Hepatocyte (in vitro differentiated cells): Measurements from ENCODE around the gene COBL. TPM values are rescaled to one million over a fixed set of nuclear protein-coding genes. Genes with fewer than 3 reads are reported as not detected.

ENCODE experiments used
- DNase-seq: peaks from one replicate; pipeline ENCODE4 v3.0.0-alpha.2; 2016; ENCODE audit warnings: low spot score
- H2AFZ ChIP-seq: fragments of 200-600 bp; sonication (generic); 2 replicates; pipeline ENCODE4 v1.6.0; 2016; ENCODE audit warnings: antibody characterized with exemption, mild to moderate bottlenecking
- H3K27ac ChIP-seq: fragments of 200-600 bp; sonication (generic); 2 replicates; pipeline ENCODE4 v1.5.1; 2016; ENCODE audit warnings: mild to moderate bottlenecking
- H3K27me3 ChIP-seq: fragments of 200-600 bp; sonication (generic); 2 replicates; pipeline ENCODE4 v1.6.1; 2016
- H3K36me3 ChIP-seq: fragments of 200-600 bp; sonication (generic); replicated peaks from 2 replicates; pipeline ENCODE4 v1.5.1; 2016; ENCODE audit warnings: low read depth; ENCODE audit not compliant: insufficient read depth
- H3K4me1 ChIP-seq: fragments of 200-600 bp; sonication (generic); 2 replicates; pipeline ENCODE4 v1.5.1; 2016; ENCODE audit warnings: mild to moderate bottlenecking, moderate library complexity; ENCODE audit not compliant: insufficient read depth
- H3K4me2 ChIP-seq: fragments of 200-600 bp; sonication (generic); 2 replicates; pipeline ENCODE4 v1.6.0; 2016
- H3K4me3 ChIP-seq: fragments of 200-600 bp; sonication (generic); 2 replicates; pipeline ENCODE4 v1.5.1; 2016; ENCODE audit warnings: mild to moderate bottlenecking
- H3K79me2 ChIP-seq: fragments of 200-600 bp; sonication (generic); 2 replicates; pipeline ENCODE4 v1.6.0; 2017; ENCODE audit warnings: mild to moderate bottlenecking
- H3K9me2 ChIP-seq: fragments of 200-600 bp; sonication (generic); replicated peaks from 2 replicates; pipeline ENCODE4 v1.6.0; 2017; ENCODE audit warnings: mild to moderate bottlenecking; ENCODE audit not compliant: insufficient read depth
- H3K9me3 ChIP-seq: fragments of 200-600 bp; sonication (generic); 2 replicates; pipeline ENCODE4 v1.5.1; 2016; ENCODE audit warnings: low read depth, mild to moderate bottlenecking
- H4K20me1 ChIP-seq: fragments of 200-600 bp; sonication (generic); 2 replicates; pipeline ENCODE4 v1.6.0; 2016; ENCODE audit warnings: mild to moderate bottlenecking; ENCODE audit not compliant: insufficient read depth, poor library complexity, severe bottlenecking
- EZH2 ChIP-seq: fragments of 200-600 bp; sonication (generic); IDR thresholded peaks from 2 replicates; pipeline ENCODE4 v1.6.1; 2016; ENCODE audit warnings: antibody characterized with exemption, mild to moderate bottlenecking, borderline replicate concordance
- EZH2phosphoT487 ChIP-seq: fragments of 200-600 bp; sonication (generic); IDR thresholded peaks from one replicate; pipeline ENCODE4 v1.6.1; 2018; ENCODE audit warnings: antibody characterized with exemption, mild to moderate bottlenecking, low read depth, moderate library complexity; ENCODE audit not compliant: unreplicated experiment, severe bottlenecking
- WGBS: methylation state at CpG from one replicate; pipeline ENCODE4 v1.1.6; 2016; ENCODE audit warnings: low lambda C conversion rate; ENCODE audit errors: missing lambda C conversion rate; 5-methylcytosine and 5-hydroxymethylcytosine counted together
- polyA plus RNA-seq: library from polyadenylated mRNA; unstranded; fragments of >200 nt; fragmentation: Nextera tagmentation; extraction: Ambion mirVana; gene quantifications from 2 replicates; pipeline ENCODE4 v1.2.1, GENCODE V29; 2016
- total RNA-seq: library from RNA; depleted of rRNA; stranded (reverse); fragments of >200 nt; gene quantifications from 2 replicates; pipeline ENCODE4 v1.2.3, GENCODE V29; 2014
- TF ChIP-seq, protein P1 (sequence below): fragments of 200-600 bp; sonication (generic); IDR thresholded peaks from 2 replicates; pipeline ENCODE4 v1.5.1; 2016; ENCODE audit warnings: antibody characterized with exemption, mild to moderate bottlenecking; ENCODE audit not compliant: poor library complexity

Gene COBL
- total and polyA plus RNA-seq, 2 experiments from 2014 or later: 7.8 to 20.5 TPM

DNA sequence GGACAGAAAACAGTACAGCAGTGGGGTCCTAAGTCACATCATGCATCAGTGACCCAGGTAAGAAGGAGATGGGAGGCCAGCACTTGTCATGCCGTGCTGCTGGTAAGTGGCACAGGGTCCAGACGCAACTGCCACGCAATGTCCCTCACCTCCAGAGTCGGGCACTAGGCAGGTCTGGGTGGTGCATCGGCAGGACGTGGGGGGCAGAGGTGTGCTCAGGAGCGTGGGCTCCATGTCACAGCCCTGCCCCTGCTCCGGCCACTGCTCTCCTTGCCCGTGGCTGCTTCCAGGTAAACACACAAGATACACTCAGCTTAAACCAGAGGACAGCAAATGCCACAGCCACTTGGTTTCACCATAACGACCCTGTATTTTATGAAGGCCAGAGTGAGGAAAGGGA, 47.3 kb downstream of the COBL start:
- TF ChIP-seq, protein P1, sequence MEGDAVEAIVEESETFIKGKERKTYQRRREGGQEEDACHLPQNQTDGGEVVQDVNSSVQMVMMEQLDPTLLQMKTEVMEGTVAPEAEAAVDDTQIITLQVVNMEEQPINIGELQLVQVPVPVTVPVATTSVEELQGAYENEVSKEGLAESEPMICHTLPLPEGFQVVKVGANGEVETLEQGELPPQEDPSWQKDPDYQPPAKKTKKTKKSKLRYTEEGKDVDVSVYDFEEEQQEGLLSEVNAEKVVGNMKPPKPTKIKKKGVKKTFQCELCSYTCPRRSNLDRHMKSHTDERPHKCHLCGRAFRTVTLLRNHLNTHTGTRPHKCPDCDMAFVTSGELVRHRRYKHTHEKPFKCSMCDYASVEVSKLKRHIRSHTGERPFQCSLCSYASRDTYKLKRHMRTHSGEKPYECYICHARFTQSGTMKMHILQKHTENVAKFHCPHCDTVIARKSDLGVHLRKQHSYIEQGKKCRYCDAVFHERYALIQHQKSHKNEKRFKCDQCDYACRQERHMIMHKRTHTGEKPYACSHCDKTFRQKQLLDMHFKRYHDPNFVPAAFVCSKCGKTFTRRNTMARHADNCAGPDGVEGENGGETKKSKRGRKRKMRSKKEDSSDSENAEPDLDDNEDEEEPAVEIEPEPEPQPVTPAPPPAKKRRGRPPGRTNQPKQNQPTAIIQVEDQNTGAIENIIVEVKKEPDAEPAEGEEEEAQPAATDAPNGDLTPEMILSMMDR: no peak
- no peak for TF ChIP-seq EZH2
- TF ChIP-seq EZH2phosphoT487: no peak
- Histone ChIP-seq H3K27me3 (no peaks in the 10 kb centered on the region), H3K36me3 (no peaks in the 10 kb centered on the region), H4K20me1 (no peaks in the 10 kb centered on the region), H3K4me3 (no peak overlapping the region), H3K4me2 (no peak overlapping the region), H3K79me2 (peaks cover 71% of the 10 kb centered on the region), H3K27ac (no peak overlapping the region), H3K9me2 (no peaks in the 10 kb centered on the region), H2AFZ (no peak overlapping the region), H3K9me3 (no peaks in the 10 kb centered on the region), H3K4me1 (peaks cover 13% of the 10 kb centered on the region)
- DNase-seq: no peak
- WGBS: 88% methylated on average over 10 of the region's 10 CpGs

DNA sequence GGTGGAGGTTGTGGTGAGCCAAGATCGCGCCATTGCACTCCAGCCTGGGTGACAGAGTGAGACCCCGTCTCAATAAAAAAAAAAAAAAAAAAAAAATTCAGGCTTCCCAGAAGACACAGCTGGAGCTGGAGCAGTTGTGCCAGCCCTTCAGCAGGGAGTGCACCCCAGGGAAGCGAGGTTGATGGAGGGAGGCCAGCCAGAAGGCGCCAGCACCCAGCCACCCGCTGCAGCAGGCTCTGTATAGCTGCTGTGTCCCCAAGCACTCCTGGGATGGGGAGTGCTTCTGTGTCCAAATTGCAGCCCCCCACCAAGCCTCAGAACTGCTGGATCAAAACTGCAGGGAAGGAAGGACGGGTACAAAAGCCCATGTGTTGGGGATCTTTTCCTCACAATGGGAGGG, 47.8 kb downstream of the COBL start:
- 98% methylated on average over 7 of the region's 7 CpGs for WGBS

DNA sequence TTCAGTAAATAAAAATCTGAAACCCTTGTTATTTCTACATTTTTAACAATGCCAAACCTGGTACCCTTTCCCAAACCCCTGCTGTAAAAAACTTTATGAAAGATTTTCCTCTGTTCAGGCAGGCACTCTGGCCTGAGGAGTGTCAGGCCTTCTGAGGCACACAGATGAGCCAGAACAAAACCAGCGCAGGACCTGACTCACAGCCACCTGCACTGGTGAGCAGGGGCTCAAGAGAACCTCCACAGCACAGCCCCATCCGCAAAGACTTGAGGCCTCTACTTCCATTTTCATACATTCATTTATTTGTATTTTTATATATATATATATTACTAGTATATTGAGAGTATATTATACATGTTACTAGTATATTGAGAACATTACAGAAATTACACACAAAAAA, 49.4 kb downstream of the COBL start:
- peaks cover 28% of the 10 kb centered on the region for H3K4me1 ChIP-seq
- WGBS: 87% methylated on average over 2 of the region's 2 CpGs
- no peaks in the 10 kb centered on the region for H3K36me3 ChIP-seq
- H3K4me2 ChIP-seq: no peak overlapping the region
- H3K27me3 ChIP-seq: no peaks in the 10 kb centered on the region
- H3K79me2 ChIP-seq: peaks cover 65% of the 10 kb centered on the region
- no peaks in the 10 kb centered on the region for H3K9me3 ChIP-seq
- H2AFZ ChIP-seq: no peak overlapping the region
- H4K20me1 ChIP-seq: peaks cover 4% of the 10 kb centered on the region
- H3K27ac ChIP-seq: no peak overlapping the region
- H3K4me3 ChIP-seq: no peak overlapping the region
- no peak for TF ChIP-seq EZH2
- TF ChIP-seq EZH2phosphoT487: no peak
- TF ChIP-seq, protein P1: no peak
- no peaks in the 10 kb centered on the region for H3K9me2 ChIP-seq
- DNase-seq: no peak

More for the DNA sequence above, 47.8 kb downstream of the COBL start:
- Histone ChIP-seq H3K9me2 (no peaks in the 10 kb centered on the region), H3K27me3 (no peaks in the 10 kb centered on the region), H3K4me1 (peaks cover 15% of the 10 kb centered on the region), H3K79me2 (peaks cover 71% of the 10 kb centered on the region), H3K9me3 (no peaks in the 10 kb centered on the region), H3K4me2 (no peak overlapping the region), H4K20me1 (no peaks in the 10 kb centered on the region), H2AFZ (no peak overlapping the region), H3K4me3 (no peak overlapping the region), H3K36me3 (no peaks in the 10 kb centered on the region), H3K27ac (no peak overlapping the region)
- no peak for DNase-seq
- no peak for TF ChIP-seq EZH2
- TF ChIP-seq, protein P1: no peak
- TF ChIP-seq EZH2phosphoT487: no peak
